Nephron (organoid): ENCODE data around the gene PNPLA4.

Source experiments
- H3K27ac Mint-ChIP-seq, 3 experiments: 2 replicates each; pipeline ENCODE4 v1.8.0; 2020; ENCODE audit warnings: mixed read lengths in 3 of 3, mild to moderate bottlenecking in 2 of 3, moderate library complexity in 1 of 3
- H3K27me3 Mint-ChIP-seq: 2 replicates; pipeline ENCODE4 v1.8.0; 2021; ENCODE audit warnings: low read depth, mild to moderate bottlenecking, moderate library complexity, mixed read lengths
- H3K36me3 Mint-ChIP-seq: 2 replicates; pipeline ENCODE4 v1.8.0; 2020; ENCODE audit warnings: low read depth, mixed read lengths
- H3K4me1 Mint-ChIP-seq: 2 replicates; pipeline ENCODE4 v1.8.0; 2020; ENCODE audit warnings: mixed read lengths
- H3K4me3 Mint-ChIP-seq, 3 experiments: 2 replicates each; pipeline ENCODE4 v1.8.0; 2020; ENCODE audit warnings: mild to moderate bottlenecking in 3 of 3, mixed read lengths in 3 of 3, moderate library complexity in 2 of 3
- H3K9me3 Mint-ChIP-seq: 2 replicates; pipeline ENCODE4 v1.8.0; 2020; ENCODE audit warnings: mixed read lengths
- TF ChIP-seq, protein P1 (sequence below), 3 experiments: fragments of 200-600 bp; sonication (generic); IDR thresholded peaks; one replicate each; pipeline ENCODE4 v1.5.0; 2021; ENCODE audit warnings: antibody characterized with exemption in 3 of 3; ENCODE audit not compliant: unreplicated experiment in 3 of 3

PNPLA4 gene

DNA sequence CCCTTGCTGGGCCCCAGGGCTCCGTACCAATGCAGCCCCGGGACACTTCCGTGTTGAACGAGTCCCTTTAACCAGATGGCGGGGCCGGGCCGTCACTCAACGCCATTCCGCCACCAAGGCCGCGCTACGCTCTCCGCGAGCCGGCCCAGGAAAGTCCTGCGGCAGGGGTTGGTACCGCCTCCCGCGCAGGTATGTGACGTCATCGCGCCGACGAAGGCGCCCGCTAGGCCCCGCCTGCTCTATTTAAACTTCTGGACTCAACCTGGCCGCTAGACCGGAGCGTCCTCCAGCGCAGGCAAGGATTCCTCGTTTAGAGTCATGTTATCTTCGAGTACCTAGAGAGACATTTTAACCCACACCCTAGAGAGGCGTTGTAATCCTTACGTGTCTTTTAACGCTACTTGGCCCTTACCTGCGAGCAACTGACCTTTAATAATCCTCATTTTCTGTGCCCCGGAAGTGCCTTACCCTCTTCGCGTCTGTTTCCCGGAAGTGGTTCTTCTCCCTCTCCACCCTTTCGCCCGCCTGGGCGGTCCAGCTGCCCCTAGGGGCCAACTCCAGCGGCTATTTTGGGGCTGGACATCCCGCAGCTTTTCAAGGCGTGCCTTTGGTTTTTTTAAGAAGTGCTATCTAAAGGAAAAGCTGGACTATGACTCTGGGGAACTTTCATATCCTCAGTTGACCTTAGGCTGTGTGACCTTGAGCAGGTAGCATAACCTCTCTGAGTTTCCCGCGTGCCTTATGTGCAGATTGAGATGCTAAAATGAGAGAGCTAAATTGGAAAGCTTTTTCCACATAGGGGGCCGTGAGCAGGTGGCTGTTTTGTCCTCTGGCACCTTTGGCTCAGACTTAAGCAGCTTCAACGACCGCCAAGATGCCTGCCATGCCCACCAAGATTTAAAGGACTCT lies at the start of gene PNPLA4:
Gene PNPLA4, minus strand, starts transcription at position 155 of the 909 bp plus-strand sequence. CDS start 1,294 bp downstream, outside the sequence.
- H3K36me3 Mint-ChIP-seq = no peaks in the 10 kb centered on the region
- TF ChIP-seq, protein P1, sequence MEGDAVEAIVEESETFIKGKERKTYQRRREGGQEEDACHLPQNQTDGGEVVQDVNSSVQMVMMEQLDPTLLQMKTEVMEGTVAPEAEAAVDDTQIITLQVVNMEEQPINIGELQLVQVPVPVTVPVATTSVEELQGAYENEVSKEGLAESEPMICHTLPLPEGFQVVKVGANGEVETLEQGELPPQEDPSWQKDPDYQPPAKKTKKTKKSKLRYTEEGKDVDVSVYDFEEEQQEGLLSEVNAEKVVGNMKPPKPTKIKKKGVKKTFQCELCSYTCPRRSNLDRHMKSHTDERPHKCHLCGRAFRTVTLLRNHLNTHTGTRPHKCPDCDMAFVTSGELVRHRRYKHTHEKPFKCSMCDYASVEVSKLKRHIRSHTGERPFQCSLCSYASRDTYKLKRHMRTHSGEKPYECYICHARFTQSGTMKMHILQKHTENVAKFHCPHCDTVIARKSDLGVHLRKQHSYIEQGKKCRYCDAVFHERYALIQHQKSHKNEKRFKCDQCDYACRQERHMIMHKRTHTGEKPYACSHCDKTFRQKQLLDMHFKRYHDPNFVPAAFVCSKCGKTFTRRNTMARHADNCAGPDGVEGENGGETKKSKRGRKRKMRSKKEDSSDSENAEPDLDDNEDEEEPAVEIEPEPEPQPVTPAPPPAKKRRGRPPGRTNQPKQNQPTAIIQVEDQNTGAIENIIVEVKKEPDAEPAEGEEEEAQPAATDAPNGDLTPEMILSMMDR (IDR thresholded peaks at IDR 0.05; ENCODE audit: unreplicated experiment in 3 of 3) = no peak
- peaks cover 3% of the 10 kb centered on the region for H3K27me3 Mint-ChIP-seq
- H3K9me3 Mint-ChIP-seq = no peaks in the 10 kb centered on the region
- H3K4me1 Mint-ChIP-seq = peaks cover 25% of the 10 kb centered on the region
- H3K4me3 Mint-ChIP-seq = peak within 1 kb of the TSS; percentile 89 to 96 (median 94)
- H3K27ac Mint-ChIP-seq = peak within 1 kb of the TSS; percentile 95 to 99 (median 99)

DNA sequence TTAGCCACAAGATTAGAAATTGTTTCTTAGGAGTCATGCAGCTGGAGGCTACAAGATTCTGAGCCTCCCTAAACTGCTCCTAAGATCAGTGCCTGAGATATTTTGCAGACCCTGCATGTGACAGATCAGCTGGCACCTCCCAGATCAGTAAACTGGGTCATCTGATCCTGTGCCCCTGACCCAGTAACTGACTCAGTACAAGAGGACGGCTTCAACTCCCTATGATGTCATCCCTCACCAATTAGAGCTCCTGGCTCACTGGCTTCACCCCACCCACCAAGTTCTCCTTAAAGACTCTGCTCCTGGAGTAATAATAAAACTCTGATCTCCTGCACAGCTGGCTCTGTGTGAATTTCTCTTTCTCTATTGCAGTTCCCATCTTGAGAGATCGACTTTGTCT lies 45.4 kb upstream of the PNPLA4 start:
- TF ChIP-seq, protein P1 (IDR thresholded peaks at IDR 0.05; ENCODE audit: unreplicated experiment in 3 of 3) = no peak
- Mint-ChIP-seq H3K36me3 (no peaks in the 10 kb centered on the region), H3K27me3 (peaks cover 4% of the 10 kb centered on the region), H3K4me3 (no peak overlapping the region), H3K4me1 (no peaks in the 10 kb centered on the region), H3K27ac (no peak overlapping the region), H3K9me3 (peaks cover 8% of the 10 kb centered on the region)

DNA sequence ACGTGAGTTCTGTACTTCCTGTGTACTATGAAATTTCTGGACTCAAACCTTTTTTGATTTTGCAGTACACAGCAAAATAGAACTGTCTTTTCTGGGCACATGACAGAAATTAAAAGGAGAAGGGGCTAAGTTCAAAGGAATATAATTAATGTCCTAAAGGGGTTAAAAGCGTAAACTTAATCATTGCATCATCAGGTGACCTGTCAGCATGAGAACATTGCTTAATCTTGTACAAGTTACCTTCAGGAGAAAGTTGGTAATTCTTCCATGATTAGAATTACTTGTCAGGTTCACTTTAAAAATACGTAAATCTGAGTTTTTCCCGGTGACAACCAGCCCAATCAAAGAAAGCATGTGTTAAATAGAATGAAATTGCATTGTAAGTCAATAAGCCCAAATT lies 43.2 kb upstream of the PNPLA4 start:
- Mint-ChIP-seq H3K4me1 (peaks cover under 1% of the 10 kb centered on the region), H3K4me3 (no peak overlapping the region), H3K36me3 (no peaks in the 10 kb centered on the region), H3K27ac (no peak overlapping the region), H3K27me3 (peaks cover 4% of the 10 kb centered on the region), H3K9me3 (peaks cover 8% of the 10 kb centered on the region)
- TF ChIP-seq, protein P1 (IDR thresholded peaks at IDR 0.05; ENCODE audit: unreplicated experiment in 3 of 3) = no peak

DNA sequence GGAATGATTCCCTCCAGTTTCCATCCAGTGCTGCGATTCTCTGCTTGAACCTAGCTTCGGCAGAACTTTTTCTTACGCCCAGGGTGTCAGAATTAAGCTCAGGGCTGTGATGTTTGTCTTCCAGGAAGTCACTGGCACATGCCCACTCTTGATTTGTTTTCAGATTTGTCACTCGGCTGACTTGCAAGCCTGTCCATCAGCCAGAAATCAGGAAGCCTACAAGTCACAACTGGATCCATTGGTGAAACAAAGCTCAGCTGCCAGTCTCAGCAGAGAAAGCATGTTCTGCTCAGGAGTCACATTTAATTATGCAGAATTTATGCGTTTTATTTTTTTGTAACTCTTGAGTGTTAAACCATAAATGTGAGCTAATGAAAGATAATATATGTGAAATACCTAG lies 38.2 kb upstream of the PNPLA4 start:
- Mint-ChIP-seq H3K9me3 (peaks cover 8% of the 10 kb centered on the region), H3K4me3 (no peak overlapping the region), H3K4me1 (peaks cover 17% of the 10 kb centered on the region), H3K27me3 (peaks cover 7% of the 10 kb centered on the region), H3K36me3 (no peaks in the 10 kb centered on the region), H3K27ac (peak overlapping the region in 1 of 3 experiments; percentile 35)
- TF ChIP-seq, protein P1 (IDR thresholded peaks at IDR 0.05; ENCODE audit: unreplicated experiment in 3 of 3) = no peak

DNA sequence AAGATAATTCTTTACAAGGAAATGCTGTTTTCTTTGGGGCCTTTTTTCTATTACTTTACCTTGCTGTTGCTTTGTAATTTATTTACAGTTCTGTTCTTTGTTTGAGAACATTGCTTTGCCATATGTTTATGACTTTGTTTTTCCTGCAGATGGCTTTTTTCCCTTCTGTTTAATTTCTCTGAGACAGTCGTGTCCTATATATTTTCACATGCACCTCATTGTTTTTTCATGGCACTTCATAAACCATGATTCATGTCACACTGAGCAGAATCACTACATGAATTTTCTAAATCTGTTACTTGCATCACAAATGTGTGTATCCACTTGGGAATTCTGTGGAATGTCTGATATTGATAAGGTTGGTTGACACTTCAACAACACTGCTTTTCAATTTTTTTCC lies 33.0 kb upstream of the PNPLA4 start:
- Mint-ChIP-seq H3K27ac (no peak overlapping the region), H3K36me3 (no peaks in the 10 kb centered on the region)

More for the DNA sequence above, 33.0 kb upstream of the PNPLA4 start:
- Mint-ChIP-seq H3K4me1 (peaks cover 14% of the 10 kb centered on the region), H3K9me3 (peaks cover 5% of the 10 kb centered on the region), H3K4me3 (no peak overlapping the region), H3K27me3 (peaks cover 3% of the 10 kb centered on the region)
- TF ChIP-seq, protein P1 (IDR thresholded peaks at IDR 0.05; ENCODE audit: unreplicated experiment in 3 of 3) = no peak
